Endothelial cell of umbilical vein (primary cell): ENCODE measurements around the gene GNG8. TPM values are rescaled to one million over a fixed set of nuclear protein-coding genes. Genes with fewer than 3 reads are reported as not detected.

Experiments
- BruUV-seq: library from RNA; stranded (reverse); fragments of 400-500 nt; replicated peaks from 2 replicates; lab custom pipeline; 2021; lab: Mats Ljungman, UMichigan
- CTCF ChIA-PET: fragments of 300-600, 350-600 bp; sonication (Branson Sonifier 250); formaldehyde crosslinking; loops from one replicate; lab custom pipeline; 2021; ENCODE audit warnings: antibody characterized with exemption, inconsistent platforms; lab: Charles Lee
- POLR2A ChIA-PET: fragments of 300-600, 350-600 bp; sonication (Branson Sonifier 250); formaldehyde crosslinking; loops from one replicate; lab custom pipeline; 2021; ENCODE audit warnings: antibody characterized with exemption, inconsistent platforms; lab: Charles Lee
- DNase-seq: peaks from one replicate; pipeline ENCODE4 v3.0.0-alpha.2; 2011; ENCODE audit warnings: low read depth, low spot score
- FAIRE-seq: peaks from 2 replicates; lab custom pipeline; 2011; peaks lifted over from hg19 to GRCh38; lab: Jason Lieb, UNC
- H2AFZ ChIP-seq: 2 replicates; pipeline ENCODE4 v1.6.0; 2012; ENCODE audit warnings: low read depth, low read length, control low read depth, inconsistent platforms
- H3K27ac ChIP-seq: 2 replicates; pipeline ENCODE4 v1.5.1; 2011; ENCODE audit warnings: low read depth, mild to moderate bottlenecking, control low read depth, low read length, moderate library complexity; ENCODE audit not compliant: insufficient read depth
- H3K27me3 ChIP-seq, 2 experiments: 2 replicates each; pipeline versions ENCODE4 v1.6.0 to v1.6.1; 2011; ENCODE audit warnings: low read length in 2 of 2, mixed read lengths in 1 of 2; ENCODE audit not compliant: control insufficient read depth in 2 of 2, insufficient read depth in 2 of 2
- H3K36me3 ChIP-seq, 2 experiments: 2 replicates in 1 of 2; 3 replicates in 1 of 2; pipeline ENCODE4 v1.5.1; 2011; ENCODE audit warnings: low read length in 2 of 2, mild to moderate bottlenecking in 1 of 2, moderate library complexity in 1 of 2; ENCODE audit not compliant: control insufficient read depth in 2 of 2, insufficient read depth in 2 of 2; ENCODE audit errors: extremely low read depth in 1 of 2
- H3K4me1 ChIP-seq: 3 replicates; pipeline ENCODE4 v1.5.1; 2011; ENCODE audit warnings: mild to moderate bottlenecking, low read length; ENCODE audit not compliant: control insufficient read depth, insufficient read depth; ENCODE audit errors: extremely low read depth
- H3K4me2 ChIP-seq: 2 replicates; pipeline ENCODE4 v1.6.1; 2011; ENCODE audit warnings: low read length, control low read depth, mixed read lengths; ENCODE audit not compliant: insufficient read depth
- H3K4me3 ChIP-seq, 3 experiments: fragments of 200-600 bp in 1 of 3; sonication (generic), shearing (Covaris generic) in 1 of 3; replicated peaks in 1 of 3; 2 replicates each; pipeline ENCODE4 v1.5.1; 2011 to 2016; ENCODE audit warnings: control low read depth in 3 of 3, low read length in 3 of 3, mild to moderate bottlenecking in 2 of 3, inconsistent platforms in 1 of 3, low read depth in 1 of 3, moderate library complexity in 1 of 3; ENCODE audit not compliant: insufficient read depth in 1 of 3
- H3K79me2 ChIP-seq: 2 replicates; pipeline ENCODE4 v1.6.0; 2012; ENCODE audit warnings: low read length, inconsistent platforms; ENCODE audit not compliant: control insufficient read depth, insufficient read depth
- H3K9ac ChIP-seq: replicated peaks from 2 replicates; pipeline ENCODE3; 2011; ENCODE audit warnings: low read length, control low read depth; ENCODE audit not compliant: insufficient read depth; ENCODE audit errors: extremely low read depth
- H3K9me1 ChIP-seq: replicated peaks from 3 replicates; pipeline ENCODE4 v1.6.0; 2011; ENCODE audit warnings: mild to moderate bottlenecking, low read length; ENCODE audit not compliant: control insufficient read depth, insufficient read depth; ENCODE audit errors: extremely low read depth
- H3K9me3 ChIP-seq: replicated peaks from 2 replicates; pipeline ENCODE4 v1.5.1; 2012; ENCODE audit warnings: low read length, inconsistent platforms; ENCODE audit not compliant: control insufficient read depth, insufficient read depth
- H4K20me1 ChIP-seq: replicated peaks from 2 replicates; pipeline ENCODE3; 2011; ENCODE audit warnings: mild to moderate bottlenecking, low read length; ENCODE audit not compliant: control insufficient read depth, insufficient read depth; ENCODE audit errors: extremely low read depth
- CTCF ChIP-seq, 2 donors: IDR thresholded peaks; 1 replicate in 1 of 2; 2 replicates in 1 of 2; pipeline ENCODE4 v1.5.1; 2011; ENCODE audit warnings: low read length in 2 of 2, mild to moderate bottlenecking in 2 of 2, moderate library complexity in 2 of 2, control low read depth in 1 of 2, inconsistent platforms in 1 of 2, low read depth in 1 of 2; ENCODE audit not compliant: insufficient read depth in 1 of 2; ENCODE audit errors: extremely low read depth in 1 of 2
- EZH2 ChIP-seq: IDR thresholded peaks from 2 replicates; pipeline ENCODE4 v1.6.1; 2012; ENCODE audit warnings: borderline replicate concordance, low read depth, mild to moderate bottlenecking, moderate library complexity, low read length, inconsistent platforms; ENCODE audit not compliant: severe bottlenecking
- FOS ChIP-seq: IDR thresholded peaks from 2 replicates; pipeline ENCODE4 v1.6.1; 2011; ENCODE audit warnings: mild to moderate bottlenecking, low read length, moderate library complexity, borderline replicate concordance; ENCODE audit not compliant: insufficient read depth
- GATA2 ChIP-seq: IDR thresholded peaks from 2 replicates; pipeline ENCODE4 v1.7.0; 2011; ENCODE audit warnings: low read depth, mild to moderate bottlenecking, moderate library complexity, mixed read lengths, low read length; ENCODE audit not compliant: insufficient read length, insufficient read depth
- JUN ChIP-seq: IDR thresholded peaks from 2 replicates; pipeline ENCODE4 v1.6.1; 2011; ENCODE audit warnings: borderline replicate concordance, low read depth; ENCODE audit not compliant: insufficient read length, insufficient read depth
- MAX ChIP-seq: IDR thresholded peaks from 2 replicates; pipeline ENCODE4 v1.6.1; 2011; ENCODE audit not compliant: insufficient read depth, insufficient read length
- MYC ChIP-seq: IDR thresholded peaks from one replicate; pipeline ENCODE4 v1.6.1; 2011; ENCODE audit warnings: mild to moderate bottlenecking, low read depth, low read length
- POLR2A ChIP-seq: IDR thresholded peaks from 2 replicates; pipeline ENCODE4 v1.6.1; 2012; ENCODE audit warnings: low read depth, mild to moderate bottlenecking, control low read depth, low read length
- POLR2AphosphoS5 ChIP-seq: IDR thresholded peaks from 2 replicates; pipeline ENCODE4 v1.6.1; 2012; ENCODE audit warnings: low read depth, mild to moderate bottlenecking, control low read depth, low read length, moderate library complexity; ENCODE audit not compliant: insufficient read depth
- dilution Hi-C: fragments of 300-500 bp; cut with MboI; formaldehyde crosslinking; loops from one replicate; pipeline ENCODE4 v1.15.0; 2019; ENCODE audit warnings: low sequenced_read_pairs; ENCODE audit not compliant: extremely low pct_ligation_motif_present
- intact Hi-C: fragments of 100-400 bp; cut with micrococcal nuclease; formaldehyde crosslinking; loops from one replicate; pipeline ENCODE4 v1.10.0; 2022
- polyA plus RNA-seq, 4 experiments: library from polyadenylated mRNA; depleted of rRNA in 3 of 4; stranded (reverse) in 3 of 4; unstranded in 1 of 4; fragments of >200 nt; gene quantifications; 2 replicates each; pipeline versions ENCODE4 v1.2.1 to v1.2.3, GENCODE V29; 2011 to 2012; ENCODE audit warnings: missing spikeins in 1 of 4
- total RNA-seq: library from RNA; stranded (reverse); gene quantifications from 2 replicates; pipeline ENCODE4 v1.2.3, GENCODE V29; 2021

GNG8 gene
- total and polyA plus RNA-seq, 2 donors (not counting 3 experiments of a cell fraction or from before 2014, with no cell fraction given) = not detected

DNA sequence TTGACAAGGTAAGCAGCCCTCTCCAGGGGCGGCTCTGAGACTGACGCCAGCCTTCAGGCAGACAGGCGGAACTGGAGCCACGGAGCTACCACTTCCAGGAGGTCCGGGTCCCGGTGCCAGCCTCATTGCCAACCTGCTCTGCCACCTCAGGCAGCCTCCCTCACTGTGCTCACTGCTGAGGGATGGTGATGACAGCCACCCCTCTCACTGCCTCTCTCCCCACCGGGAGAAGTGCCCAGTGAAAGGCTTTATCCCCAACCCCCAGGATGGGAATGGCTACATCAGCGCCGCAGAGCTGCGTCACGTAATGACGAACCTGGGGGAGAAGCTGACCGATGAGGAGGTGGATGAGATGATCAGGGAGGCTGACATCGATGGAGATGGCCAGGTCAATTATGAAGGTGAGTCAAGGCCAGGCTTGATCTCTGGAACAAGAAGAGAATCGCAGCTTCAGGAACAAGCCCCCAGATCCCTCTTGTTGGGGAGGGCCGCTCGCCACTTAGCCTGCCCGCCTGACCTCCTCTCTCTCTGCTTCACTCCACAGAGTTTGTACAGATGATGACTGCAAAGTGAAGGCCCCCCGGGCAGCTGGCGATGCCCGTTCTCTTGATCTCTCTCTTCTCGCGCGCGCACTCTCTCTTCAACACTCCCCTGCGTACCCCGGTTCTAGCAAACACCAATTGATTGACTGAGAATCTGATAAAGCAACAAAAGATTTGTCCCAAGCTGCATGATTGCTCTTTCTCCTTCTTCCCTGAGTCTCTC, 27.2 kb downstream of the GNG8 start:
- Histone ChIP-seq H3K9ac (no peak overlapping the region), H3K4me2 (no peak overlapping the region), H3K27me3 (no peaks in the 10 kb centered on the region), H2AFZ (no peak overlapping the region), H3K4me1 (peaks cover 4% of the 10 kb centered on the region), H4K20me1 (no peaks in the 10 kb centered on the region), H3K9me3 (no peaks in the 10 kb centered on the region), H3K79me2 (peaks cover 27% of the 10 kb centered on the region), H3K9me1 (no peaks in the 10 kb centered on the region), H3K4me3 (no peak overlapping the region), H3K36me3 (peaks cover 13 to 51% of the 10 kb centered on the region in 2 experiments), H3K27ac (no peak overlapping the region)
- DNase-seq = no peak
- intact Hi-C loops (no loop called here), dilution Hi-C loops (no loop called here)
- TF ChIP-seq EZH2 (no peak), POLR2AphosphoS5 (no peak), POLR2A (no peak), FOS (no peak), JUN (no peak), MAX (no peak), CTCF (IDR thresholded peaks at IDR 0.05; ENCODE audit: extremely low read depth in 1 of 2, insufficient read depth in 1 of 2, low read depth in 1 of 2, low read length in 2 of 2) (no peak), GATA2 (no peak), MYC (no peak)
- CTCF ChIA-PET = interaction anchor here (4.0 kb wide), 1 partner anchor 53 kb away, joined by 22 read pairs; the partner anchor contains the start of gene DACT3
- BruUV-seq = no TSS peak
- no peak for FAIRE-seq
- POLR2A ChIA-PET = interaction anchor here (0.6 kb wide), 1 partner anchor 64 kb away, joined by 4 read pairs; no protein-coding TSS in a partner anchor
